ENCODE results near the gene OTOG.

OTOG gene

DNA sequence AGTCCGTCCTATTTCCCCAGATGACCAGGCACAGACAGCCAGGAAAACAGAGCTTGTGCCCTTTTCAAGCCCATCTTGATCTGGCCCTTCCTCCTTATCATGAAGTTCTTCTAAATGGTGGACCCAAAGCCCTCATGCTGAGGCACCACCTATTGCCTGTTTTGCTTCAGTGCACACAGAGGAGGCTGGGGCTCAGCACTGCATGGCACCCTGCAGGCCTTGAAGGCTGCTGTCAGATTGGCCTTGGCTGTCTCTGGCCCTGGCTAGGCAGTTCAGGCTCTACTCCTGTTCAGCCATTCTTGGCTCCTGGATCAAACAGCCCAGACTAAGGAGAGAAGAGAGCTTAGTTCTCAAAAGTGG lies 49.2 kb downstream of the OTOG start:
- peaks cover 16% of the 10 kb centered on the region for H3K27me3 ChIP-seq (ENCODE audit: control insufficient read depth, insufficient read depth, low read length)
- no peak overlapping the region for H3K4me3 ChIP-seq (ENCODE audit: low read depth, low read length)
- H3K4me1 ChIP-seq (ENCODE audit: control insufficient read depth, insufficient read depth, low read length): peaks cover 3% of the 10 kb centered on the region

DNA sequence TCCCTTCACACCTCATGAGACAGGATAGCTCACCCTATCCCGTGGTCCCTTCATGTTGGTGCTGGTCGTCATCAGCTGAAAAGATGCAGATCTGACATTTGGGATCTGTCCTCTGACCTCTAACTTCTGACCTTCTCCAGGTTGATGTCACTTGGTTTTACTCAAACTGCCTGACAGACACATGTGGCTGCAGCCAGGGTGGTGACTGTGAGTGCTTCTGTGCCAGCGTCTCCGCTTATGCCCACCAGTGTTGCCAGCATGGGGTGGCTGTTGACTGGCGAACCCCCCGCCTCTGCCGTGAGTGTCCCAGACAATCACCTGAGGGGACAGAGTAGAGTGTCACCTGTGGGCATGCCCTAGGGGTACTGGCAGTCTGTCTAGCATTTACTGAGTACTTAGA lies 49.7 kb downstream of the OTOG start:
- Histone ChIP-seq H3K9ac (ENCODE audit: low read depth, low read length) (no peak overlapping the region), H3K36me3 (ENCODE audit: control insufficient read depth, insufficient read depth, low read length) (no peaks in the 10 kb centered on the region), H3K4me1 (ENCODE audit: control insufficient read depth, insufficient read depth, low read length) (peaks cover 3% of the 10 kb centered on the region), H3K27me3 (ENCODE audit: control insufficient read depth, insufficient read depth, low read length) (peaks cover 16% of the 10 kb centered on the region), H3K4me3 (ENCODE audit: low read depth, low read length) (no peak overlapping the region), H3K9me3 (ENCODE audit: control insufficient read depth, insufficient read depth, low read length) (no peaks in the 10 kb centered on the region)

More for the DNA sequence above, 49.2 kb downstream of the OTOG start:
- Histone ChIP-seq H3K36me3 (ENCODE audit: control insufficient read depth, insufficient read depth, low read length) (no peaks in the 10 kb centered on the region), H3K9ac (ENCODE audit: low read depth, low read length) (no peak overlapping the region), H3K9me3 (ENCODE audit: control insufficient read depth, insufficient read depth, low read length) (no peaks in the 10 kb centered on the region)

DNA sequence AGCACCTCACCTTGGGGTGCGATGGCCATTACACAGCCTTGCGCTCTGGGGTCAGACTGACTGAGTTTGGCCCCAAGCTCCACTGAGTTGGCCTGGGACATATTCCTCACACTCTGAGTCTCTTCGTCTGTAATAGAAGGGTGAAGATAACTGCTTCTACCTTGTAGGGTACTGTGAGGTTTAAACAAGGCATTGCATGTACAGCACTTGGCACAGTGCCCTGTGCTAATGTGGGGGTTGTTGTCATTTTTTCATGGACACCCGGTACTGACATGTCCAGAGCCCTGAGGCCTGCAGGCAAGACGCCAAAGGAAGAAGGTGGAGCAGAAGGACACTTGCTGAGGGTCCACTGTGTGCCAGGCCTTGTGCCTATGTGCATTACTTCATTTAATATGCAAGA lies 50.7 kb downstream of the OTOG start:
- Histone ChIP-seq H3K27me3 (ENCODE audit: control insufficient read depth, insufficient read depth, low read length) (peaks cover 16% of the 10 kb centered on the region), H3K9me3 (ENCODE audit: control insufficient read depth, insufficient read depth, low read length) (no peaks in the 10 kb centered on the region), H3K9ac (ENCODE audit: low read depth, low read length) (no peak overlapping the region)

DNA sequence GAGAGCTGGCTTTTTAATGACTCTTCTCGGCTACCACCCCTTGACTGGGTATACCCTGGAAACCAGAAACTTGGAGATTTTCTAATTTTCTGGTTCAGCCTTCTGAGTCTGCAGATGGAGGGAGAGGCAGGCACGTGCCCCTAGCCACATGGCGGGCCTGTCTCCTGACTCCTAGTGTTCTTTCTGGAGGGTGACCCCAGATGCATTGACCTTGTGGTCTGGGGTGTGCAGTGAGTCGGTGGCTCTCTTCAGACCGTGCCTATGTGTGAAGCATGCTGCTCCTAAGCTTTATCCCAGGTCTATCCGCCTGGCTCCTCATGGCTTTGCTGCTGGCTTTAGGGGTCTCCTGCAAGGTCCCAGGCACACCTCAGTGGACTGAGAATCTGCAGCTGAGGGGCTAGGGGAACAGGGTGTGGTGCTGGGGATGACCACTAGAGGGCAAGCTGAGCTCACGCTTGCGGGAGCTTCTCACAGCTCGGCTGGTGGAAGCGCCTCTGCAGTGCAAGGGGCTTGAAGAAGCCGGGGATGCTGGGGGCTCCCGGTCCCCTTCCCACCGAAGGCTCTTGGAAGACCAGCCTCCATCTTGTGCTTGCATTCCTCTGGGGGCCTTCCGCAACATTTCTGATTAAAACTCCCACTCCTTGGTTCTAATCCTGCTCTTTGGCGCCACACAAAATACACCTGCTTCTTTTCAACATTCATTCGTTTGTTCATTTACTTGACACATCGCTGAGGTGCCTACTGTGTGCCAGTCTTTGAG lies 51.8 kb downstream of the OTOG start:
- H3K9ac ChIP-seq (ENCODE audit: low read depth, low read length): no peak overlapping the region
- H3K27me3 ChIP-seq (ENCODE audit: control insufficient read depth, insufficient read depth, low read length): peaks cover 16% of the 10 kb centered on the region
- no peaks in the 10 kb centered on the region for H3K9me3 ChIP-seq (ENCODE audit: control insufficient read depth, insufficient read depth, low read length)
- peaks cover 3% of the 10 kb centered on the region for H3K4me1 ChIP-seq (ENCODE audit: control insufficient read depth, insufficient read depth, low read length)
- no peaks in the 10 kb centered on the region for H3K36me3 ChIP-seq (ENCODE audit: control insufficient read depth, insufficient read depth, low read length)
- H3K4me3 ChIP-seq (ENCODE audit: low read depth, low read length): no peak overlapping the region

More for the DNA sequence above, 50.7 kb downstream of the OTOG start:
- no peak overlapping the region for H3K4me3 ChIP-seq (ENCODE audit: low read depth, low read length)
- no peaks in the 10 kb centered on the region for H3K36me3 ChIP-seq (ENCODE audit: control insufficient read depth, insufficient read depth, low read length)
- peaks cover 3% of the 10 kb centered on the region for H3K4me1 ChIP-seq (ENCODE audit: control insufficient read depth, insufficient read depth, low read length)

DNA sequence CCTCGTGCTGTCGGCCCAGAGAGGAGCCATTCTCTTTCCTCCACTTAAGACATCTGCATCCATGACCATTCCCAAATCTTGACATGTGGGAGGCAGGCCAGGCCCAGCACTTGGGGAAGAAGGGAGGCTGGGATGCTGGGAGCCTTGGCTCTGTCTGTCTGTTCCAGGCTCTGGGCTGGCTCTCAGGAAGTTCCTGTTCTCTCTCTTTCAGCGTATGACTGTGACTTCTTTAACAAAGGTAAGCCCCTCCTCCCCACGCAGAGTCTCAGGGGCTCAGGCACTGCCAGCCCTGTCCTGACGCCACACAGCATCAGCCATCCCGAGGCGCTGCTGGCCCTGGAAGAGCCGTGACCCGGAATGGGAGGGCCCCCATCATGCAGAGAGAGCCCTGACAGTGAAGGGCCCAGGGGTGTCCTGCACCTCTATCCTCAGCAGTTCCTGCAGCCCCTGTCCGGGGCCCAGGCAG lies 52.4 kb downstream of the OTOG start:
- Histone ChIP-seq H3K4me3 (ENCODE audit: low read depth, low read length) (no peak overlapping the region), H3K4me1 (ENCODE audit: control insufficient read depth, insufficient read depth, low read length) (peaks cover 3% of the 10 kb centered on the region), H3K27me3 (ENCODE audit: control insufficient read depth, insufficient read depth, low read length) (peaks cover 16% of the 10 kb centered on the region), H3K36me3 (ENCODE audit: control insufficient read depth, insufficient read depth, low read length) (no peaks in the 10 kb centered on the region), H3K9ac (ENCODE audit: low read depth, low read length) (no peak overlapping the region), H3K9me3 (ENCODE audit: control insufficient read depth, insufficient read depth, low read length) (no peaks in the 10 kb centered on the region)

DNA sequence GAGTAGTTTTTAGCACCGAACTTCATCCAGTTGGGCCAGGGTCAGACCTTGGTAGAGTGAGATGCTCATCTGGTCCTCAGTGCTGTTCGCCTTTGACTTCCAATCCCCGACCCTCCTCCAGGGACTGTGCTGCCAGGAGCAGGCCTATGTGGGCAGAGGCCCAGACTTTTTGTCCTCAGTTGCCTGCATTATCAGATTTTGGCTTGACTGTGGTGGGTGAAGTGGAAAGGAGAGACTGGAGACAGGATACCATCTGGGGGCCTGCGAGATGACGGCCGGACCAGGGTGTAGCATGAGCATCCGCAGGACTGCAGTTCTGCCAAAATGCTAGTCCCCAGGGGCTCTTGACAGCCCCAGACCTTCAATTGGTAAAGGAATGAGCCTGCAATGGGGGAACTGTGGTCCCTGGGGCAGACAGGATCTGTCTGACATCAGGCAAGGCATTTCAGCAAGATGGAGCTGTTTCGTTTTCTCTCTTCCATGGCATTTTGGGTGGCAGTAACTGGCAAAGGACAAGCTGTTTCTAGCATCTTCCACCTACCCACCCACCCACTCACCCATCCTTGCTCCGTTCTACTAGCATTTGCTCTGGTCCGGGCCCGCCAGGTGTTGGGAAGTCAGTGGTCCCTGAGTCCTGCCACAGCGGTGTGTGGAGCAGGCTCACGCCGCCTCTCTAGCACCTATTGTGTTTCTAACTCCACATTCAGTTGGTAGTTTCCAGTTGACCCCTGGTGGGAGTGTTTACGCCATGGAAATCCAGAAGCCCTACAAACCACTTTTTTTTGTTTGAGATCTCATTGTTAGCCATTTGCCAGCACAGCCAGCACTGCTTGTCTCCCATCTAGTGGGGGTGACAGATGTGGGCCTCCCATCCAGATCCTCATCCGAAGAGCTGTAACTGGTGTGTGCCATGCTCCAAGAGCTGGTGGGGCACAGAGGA lies 53.5 kb downstream of the OTOG start:
- Histone ChIP-seq H3K4me3 (ENCODE audit: low read depth, low read length) (no peak overlapping the region), H3K27me3 (ENCODE audit: control insufficient read depth, insufficient read depth, low read length) (peaks cover 16% of the 10 kb centered on the region), H3K36me3 (ENCODE audit: control insufficient read depth, insufficient read depth, low read length) (no peaks in the 10 kb centered on the region), H3K9ac (ENCODE audit: low read depth, low read length) (no peak overlapping the region), H3K4me1 (ENCODE audit: control insufficient read depth, insufficient read depth, low read length) (peaks cover 3% of the 10 kb centered on the region), H3K9me3 (ENCODE audit: control insufficient read depth, insufficient read depth, low read length) (no peaks in the 10 kb centered on the region)

DNA sequence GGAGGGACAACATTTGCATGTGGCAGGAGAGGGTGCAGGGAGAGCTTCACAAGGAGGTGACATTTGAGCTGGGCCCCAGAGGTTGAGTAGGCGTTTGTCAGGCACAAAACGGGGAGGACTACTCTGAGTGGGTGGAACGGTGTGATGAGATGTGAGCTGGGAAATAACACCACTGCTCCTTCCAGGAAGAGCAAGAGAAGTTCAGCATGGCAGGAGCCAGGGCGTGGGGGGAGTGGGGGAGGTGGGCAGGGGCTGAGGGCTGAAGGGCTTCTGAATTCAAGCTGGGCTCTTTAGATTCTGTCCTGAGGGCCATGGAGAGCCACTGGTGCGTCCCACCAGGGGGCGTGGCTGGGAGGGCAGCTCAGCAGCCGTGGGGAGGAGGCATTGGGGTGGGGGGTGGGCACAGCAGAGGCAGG lies 54.2 kb downstream of the OTOG start:
- H3K4me1 ChIP-seq (ENCODE audit: control insufficient read depth, insufficient read depth, low read length): peaks cover 3% of the 10 kb centered on the region
- H3K36me3 ChIP-seq (ENCODE audit: control insufficient read depth, insufficient read depth, low read length): no peaks in the 10 kb centered on the region
- peaks cover 14% of the 10 kb centered on the region for H3K27me3 ChIP-seq (ENCODE audit: control insufficient read depth, insufficient read depth, low read length)
- H3K9me3 ChIP-seq (ENCODE audit: control insufficient read depth, insufficient read depth, low read length): no peaks in the 10 kb centered on the region
- no peak overlapping the region for H3K9ac ChIP-seq (ENCODE audit: low read depth, low read length)
- H3K4me3 ChIP-seq (ENCODE audit: low read depth, low read length): no peak overlapping the region

DNA sequence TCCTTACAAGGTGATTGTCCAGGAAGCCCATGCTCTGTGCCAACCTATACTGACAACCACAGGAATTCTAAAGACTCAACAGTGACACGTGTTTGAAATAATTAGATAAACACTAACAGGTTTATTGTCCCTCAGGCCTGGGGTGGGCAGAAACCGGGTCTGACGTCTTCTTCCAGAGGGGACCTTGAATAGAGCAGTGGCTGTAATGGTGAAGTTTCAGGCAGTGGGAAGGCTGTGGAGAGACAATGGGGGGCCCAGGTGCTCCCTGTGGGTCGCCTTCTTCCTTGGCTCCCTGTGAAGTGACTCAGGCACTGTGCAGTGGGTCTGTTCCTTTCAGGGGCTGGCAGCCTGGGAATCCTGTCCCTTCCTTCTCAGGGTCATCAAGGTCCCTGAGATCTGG lies 54.6 kb downstream of the OTOG start:
- H3K36me3 ChIP-seq (ENCODE audit: control insufficient read depth, insufficient read depth, low read length): no peaks in the 10 kb centered on the region
- no peaks in the 10 kb centered on the region for H3K9me3 ChIP-seq (ENCODE audit: control insufficient read depth, insufficient read depth, low read length)
- peaks cover 14% of the 10 kb centered on the region for H3K27me3 ChIP-seq (ENCODE audit: control insufficient read depth, insufficient read depth, low read length)
- H3K4me1 ChIP-seq (ENCODE audit: control insufficient read depth, insufficient read depth, low read length): peaks cover 3% of the 10 kb centered on the region
- no peak overlapping the region for H3K4me3 ChIP-seq (ENCODE audit: low read depth, low read length)
- no peak overlapping the region for H3K9ac ChIP-seq (ENCODE audit: low read depth, low read length)

DNA sequence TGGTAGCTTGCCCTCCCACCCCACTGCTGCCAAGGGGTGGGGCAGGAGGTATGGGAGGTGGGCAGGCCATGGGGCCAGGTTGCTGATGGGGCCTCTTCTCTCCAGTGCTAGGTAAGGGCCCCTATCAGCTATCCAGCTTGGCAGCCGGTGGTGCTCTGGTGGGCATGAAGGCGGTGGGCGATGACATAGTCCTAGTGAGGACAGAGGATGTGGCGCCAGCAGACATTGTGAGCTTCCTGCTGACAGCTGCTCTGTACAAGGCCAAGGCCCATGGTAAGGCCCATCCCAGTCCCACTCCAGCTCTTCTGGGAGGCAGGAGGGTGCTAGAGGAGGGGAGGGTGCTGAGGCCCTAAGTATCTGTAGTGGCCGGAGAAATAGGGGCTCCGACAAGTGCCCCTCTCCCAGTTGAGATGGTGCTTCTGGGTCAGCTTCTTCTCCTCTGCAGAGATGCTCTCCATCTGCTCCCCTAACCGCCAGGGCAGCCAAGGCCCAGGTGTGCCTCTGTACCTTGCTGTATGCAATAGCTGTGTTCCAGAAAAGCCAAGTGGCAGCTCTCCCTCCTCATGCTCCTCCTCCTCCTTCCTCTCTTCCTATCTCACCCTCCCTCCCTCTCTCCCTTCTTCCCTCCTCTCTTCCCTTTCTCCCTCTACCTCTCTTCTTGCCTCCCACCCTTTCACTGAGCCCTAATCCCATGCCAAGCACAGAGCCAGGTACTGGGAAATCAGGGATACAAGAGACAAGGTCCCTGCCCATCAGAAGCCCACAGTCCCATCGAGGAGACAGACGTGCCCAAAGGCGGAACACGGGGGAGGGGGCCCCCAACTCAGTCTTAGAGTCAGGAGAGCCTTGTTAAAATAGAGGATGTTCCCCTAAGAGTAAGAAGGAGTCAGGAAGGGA lies 55.3 kb downstream of the OTOG start:
- H3K9ac ChIP-seq (ENCODE audit: low read depth, low read length): no peak overlapping the region
- H3K4me1 ChIP-seq (ENCODE audit: control insufficient read depth, insufficient read depth, low read length): peaks cover 3% of the 10 kb centered on the region
- H3K36me3 ChIP-seq (ENCODE audit: control insufficient read depth, insufficient read depth, low read length): no peaks in the 10 kb centered on the region
- H3K27me3 ChIP-seq (ENCODE audit: control insufficient read depth, insufficient read depth, low read length): peaks cover 14% of the 10 kb centered on the region
- no peak overlapping the region for H3K4me3 ChIP-seq (ENCODE audit: low read depth, low read length)
- H3K9me3 ChIP-seq (ENCODE audit: control insufficient read depth, insufficient read depth, low read length): no peaks in the 10 kb centered on the region

DNA sequence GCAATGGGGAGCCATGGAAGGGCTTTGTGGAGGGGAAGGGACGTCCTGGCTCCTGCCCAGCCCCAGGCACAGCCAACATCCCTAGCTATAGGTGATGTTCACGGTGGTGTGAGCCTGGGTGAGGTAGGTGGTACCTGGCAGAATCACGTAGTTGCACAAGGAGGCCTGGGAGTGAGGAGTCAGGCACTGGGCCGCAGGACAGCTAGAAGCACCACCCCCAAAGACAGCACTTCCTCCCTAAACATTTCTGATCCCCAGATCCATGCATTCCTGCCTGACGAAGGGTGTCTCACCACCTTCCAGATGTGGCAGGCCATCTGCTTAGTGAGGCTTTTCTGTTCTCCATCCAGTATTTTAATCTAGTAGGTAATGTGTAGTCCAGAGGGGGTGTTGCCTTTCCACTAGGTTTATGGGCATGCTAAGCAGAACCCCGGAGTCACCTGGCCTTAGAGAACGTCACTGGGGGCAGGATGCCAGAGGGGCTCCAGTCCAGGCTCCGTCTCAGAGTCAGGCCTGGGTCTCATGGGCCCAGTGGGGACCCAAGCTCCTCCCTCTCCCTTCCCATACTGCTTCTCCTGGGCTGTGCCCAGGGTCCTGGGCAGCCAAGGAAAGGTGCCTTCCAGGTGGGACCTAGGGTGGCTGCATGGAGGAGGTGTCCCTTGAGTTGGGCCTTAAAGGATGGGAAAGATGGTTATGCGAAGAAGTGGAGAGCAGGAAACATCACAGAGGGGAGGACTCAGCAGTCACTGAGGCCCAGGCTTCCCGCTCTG lies 56.2 kb downstream of the OTOG start:
- Histone ChIP-seq H3K9me3 (ENCODE audit: control insufficient read depth, insufficient read depth, low read length) (no peaks in the 10 kb centered on the region), H3K9ac (ENCODE audit: low read depth, low read length) (no peak overlapping the region), H3K4me3 (ENCODE audit: low read depth, low read length) (no peak overlapping the region)

More for the DNA sequence above, 56.2 kb downstream of the OTOG start:
- Histone ChIP-seq H3K27me3 (ENCODE audit: control insufficient read depth, insufficient read depth, low read length) (peaks cover 14% of the 10 kb centered on the region), H3K4me1 (ENCODE audit: control insufficient read depth, insufficient read depth, low read length) (peaks cover 3% of the 10 kb centered on the region), H3K36me3 (ENCODE audit: control insufficient read depth, insufficient read depth, low read length) (no peaks in the 10 kb centered on the region)

All from iPS-15b (cell line).